Measurements from ENCODE around the gene TTC7B. TPM values are rescaled to one million over a fixed set of nuclear protein-coding genes. Genes with fewer than 3 reads are reported as not detected.
"Not testable (repeated sequence)": the region's sequence is repeated elsewhere in the genome, so short reads cannot be mapped to it uniquely, and the experiment has no call there.

The TTC7B gene
- total and polyA plus RNA-seq, 2 donors (not counting 1 experiment from before 2014, with no cell fraction given), result 0.36 to 3.2 TPM

GRCh38 chr14:90857866-90858265 lies 41.6 kb upstream of the TTC7B start:
- Mint-ChIP-seq H3K4me3 (no peak overlapping the region), H3K27ac (no peak overlapping the region), H3K9me3 (ENCODE audit: insufficient read depth) (no peaks in the 10 kb centered on the region), H3K4me1 (peaks cover 8% of the 10 kb centered on the region), H3K27me3 (no peaks in the 10 kb centered on the region)
- intact Hi-C loops (cut with micrococcal nuclease), result no loop called here
- Histone ChIP-seq H3K4me2 (replicated peaks; ENCODE audit: low read depth, low read length, poor library complexity, severe bottlenecking) (no peak overlapping the region), H3K27ac (ENCODE audit: low read length in 2 of 2) (no peak overlapping the region), H3K9ac (ENCODE audit: low read length) (no peak overlapping the region), H3K4me3 (ENCODE audit: control extremely low read depth in 1 of 5, extremely low read depth in 1 of 5, insufficient read depth in 1 of 5, low read depth in 2 of 5, low read length in 4 of 5) (no peak overlapping the region), H3K36me3 (replicated peaks in 1 of 2; ENCODE audit: control extremely low read depth in 1 of 2, control insufficient read depth in 1 of 2, extremely low read depth in 1 of 2, insufficient read depth in 2 of 2, low read length in 1 of 2) (no peaks in the 10 kb centered on the region), H3K27me3 (replicated peaks in 1 of 4; ENCODE audit: control extremely low read depth in 1 of 4, control insufficient read depth in 3 of 4, insufficient read depth in 4 of 4, low read length in 3 of 4) (no peaks in the 10 kb centered on the region), H4K20me1 (ENCODE audit: control insufficient read depth, insufficient read depth, low read length, poor library complexity, severe bottlenecking) (no peaks in the 10 kb centered on the region), H2AFZ (ENCODE audit: insufficient read depth, low read depth, low read length, poor library complexity, severe bottlenecking) (no peak overlapping the region), H3K4me1 (ENCODE audit: control insufficient read depth in 2 of 2, insufficient read depth in 2 of 2, low read length in 2 of 2) (peaks cover 4 to 7% of the 10 kb centered on the region in 2 donors), H3K79me2 (ENCODE audit: control insufficient read depth, insufficient read depth, low read length) (no peaks in the 10 kb centered on the region), H3K9me3 (ENCODE audit: control extremely low read depth in 1 of 3, control insufficient read depth in 2 of 3, insufficient read depth in 1 of 3, low read length in 2 of 3) (no peaks in the 10 kb centered on the region)
- POLR2A ChIA-PET, result no interaction called here
- no CpG with 5 or more reads among the region's 6 CpGs for WGBS (ENCODE audit: insufficient coverage)
- DNase-seq, result no peak
- ATAC-seq (ENCODE audit: low read depth), result no peak
- no peak for TF ChIP-seq CTCF (IDR thresholded peaks at IDR 0.05)
- no peak for TF ChIP-seq EZH2 (IDR thresholded peaks at IDR 0.05; ENCODE audit: borderline replicate concordance, insufficient read depth, low read depth, low read length, poor library complexity, severe bottlenecking)
- CTCF ChIA-PET, result interaction anchor here (0.8 to 1.5 kb wide), 3 partner anchors 9 to 45 kb away, joined by 3 read pairs; no protein-coding TSS in a partner anchor

GRCh38 chr14:90856115-90856514 lies 39.9 kb upstream of the TTC7B start:
- CTCF ChIA-PET; H3K4me3 Mint-ChIP-seq; H3K27me3 Mint-ChIP-seq; H4K20me1 ChIP-seq (ENCODE audit: control insufficient read depth, insufficient read depth, low read length, poor library complexity, severe bottlenecking); H3K27ac ChIP-seq (ENCODE audit: low read length in 2 of 2); H3K4me2 ChIP-seq (replicated peaks; ENCODE audit: low read depth, low read length, poor library complexity, severe bottlenecking); H3K27ac Mint-ChIP-seq; H3K36me3 ChIP-seq (replicated peaks in 1 of 2; ENCODE audit: control extremely low read depth in 1 of 2, control insufficient read depth in 1 of 2, extremely low read depth in 1 of 2, insufficient read depth in 2 of 2, low read length in 1 of 2); H3K27me3 ChIP-seq (replicated peaks in 1 of 4; ENCODE audit: control extremely low read depth in 1 of 4, control insufficient read depth in 3 of 4, insufficient read depth in 4 of 4, low read length in 3 of 4); H2AFZ ChIP-seq (ENCODE audit: insufficient read depth, low read depth, low read length, poor library complexity, severe bottlenecking); H3K9me3 Mint-ChIP-seq (ENCODE audit: insufficient read depth); H3K9me3 ChIP-seq (ENCODE audit: control extremely low read depth in 1 of 3, control insufficient read depth in 2 of 3, insufficient read depth in 1 of 3, low read length in 2 of 3); intact Hi-C loops (cut with micrococcal nuclease); H3K79me2 ChIP-seq (ENCODE audit: control insufficient read depth, insufficient read depth, low read length); H3K9ac ChIP-seq (ENCODE audit: low read length); H3K4me1 ChIP-seq (ENCODE audit: control insufficient read depth in 2 of 2, insufficient read depth in 2 of 2, low read length in 2 of 2); H3K4me1 Mint-ChIP-seq; H3K4me3 ChIP-seq (ENCODE audit: control extremely low read depth in 1 of 5, extremely low read depth in 1 of 5, insufficient read depth in 1 of 5, low read depth in 2 of 5, low read length in 4 of 5): not testable (repeated sequence)
- ATAC-seq (ENCODE audit: low read depth) (peak; percentile 49), DNase-seq (peak; percentile 40)
- POLR2A ChIA-PET, result interaction anchor here (0.6 kb wide), 1 partner anchor 1754 kb away, joined by 5 read pairs; no protein-coding TSS in a partner anchor
- 40% methylated on average over 3 of the region's 5 CpGs for WGBS (ENCODE audit: insufficient coverage)
